IMR-90 (cell line): ENCODE measurements around the gene OR10H2. TPM values are rescaled to one million over a fixed set of nuclear protein-coding genes. Genes with fewer than 3 reads are reported as not detected.

Experiments
- ATAC-seq: fragments of 200-7000 bp; cut with Tn5 transposase; 2 replicates; pipeline ENCODE4 v1.9.1; 2020; ENCODE audit warnings: low read depth, mild to moderate bottlenecking, moderate library complexity
- BruUV-seq: library from RNA; stranded (reverse); fragments of 400-500 nt; replicated peaks from 2 replicates; lab custom pipeline; 2021; lab: Mats Ljungman, UMichigan
- CTCF ChIA-PET: fragments of 300-600 bp; formaldehyde crosslinking; extraction: SDS; loops from one replicate; lab custom pipeline; 2021; ENCODE audit warnings: antibody characterized with exemption; lab: Yijun Ruan, JAX
- POLR2A ChIA-PET: fragments of 300-600 bp; sonication (Branson Sonifier 250); formaldehyde crosslinking; loops from one replicate; lab custom pipeline; 2022; ENCODE audit warnings: antibody characterized with exemption; ENCODE audit not compliant: unreplicated experiment; lab: Charles Lee
- DNase-seq: peaks from one replicate; pipeline ENCODE4 v3.0.0; 2013
- H2AFZ ChIP-seq: replicated peaks from 2 replicates; pipeline ENCODE3; 2013; ENCODE audit warnings: low read length, mild to moderate bottlenecking; ENCODE audit not compliant: poor library complexity
- H2AK5ac ChIP-seq: 2 replicates; pipeline ENCODE4 v1.6.1; 2013; ENCODE audit warnings: low read depth, low read length, inconsistent platforms
- H2AK9ac ChIP-seq: replicated peaks from 2 replicates; pipeline ENCODE3; 2013; ENCODE audit warnings: mild to moderate bottlenecking, low read depth, low read length, moderate library complexity; ENCODE audit not compliant: poor library complexity
- H2BK120ac ChIP-seq: 2 replicates; pipeline ENCODE4 v1.6.1; 2013; ENCODE audit warnings: low read depth, low read length, inconsistent platforms
- H2BK15ac ChIP-seq: 3 replicates; pipeline ENCODE4 v1.6.1; 2013; ENCODE audit warnings: low read depth, low read length, inconsistent platforms
- H2BK20ac ChIP-seq: 2 replicates; pipeline ENCODE4 v1.6.1; 2013; ENCODE audit warnings: low read depth, mild to moderate bottlenecking, inconsistent platforms, low read length, moderate library complexity
- H2BK5ac ChIP-seq: 2 replicates; pipeline ENCODE4 v1.6.1; 2013; ENCODE audit warnings: mild to moderate bottlenecking, low read depth, low read length, inconsistent platforms; ENCODE audit not compliant: poor library complexity, severe bottlenecking
- H3K14ac ChIP-seq: replicated peaks from 2 replicates; pipeline ENCODE4 v1.6.1; 2013; ENCODE audit warnings: low read depth, low read length, inconsistent platforms
- H3K18ac ChIP-seq: 2 replicates; pipeline ENCODE4 v1.6.1; 2013; ENCODE audit warnings: low read depth, low read length, control low read depth
- H3K23ac ChIP-seq: 2 replicates; pipeline ENCODE4 v1.6.1; 2013; ENCODE audit warnings: low read depth, low read length, inconsistent platforms
- H3K27ac ChIP-seq: 2 replicates; pipeline ENCODE4 v1.5.1; 2013; ENCODE audit warnings: mild to moderate bottlenecking, control low read depth, low read length; ENCODE audit not compliant: insufficient read depth
- H3K27me3 ChIP-seq: 2 replicates; pipeline ENCODE4 v1.6.1; 2013; ENCODE audit warnings: low read length; ENCODE audit not compliant: control insufficient read depth, insufficient read depth
- H3K36me3 ChIP-seq: 2 replicates; pipeline ENCODE4 v1.6.1; 2013; ENCODE audit warnings: low read length, mixed read lengths; ENCODE audit not compliant: control insufficient read depth, insufficient read depth
- H3K4ac ChIP-seq: 2 replicates; pipeline ENCODE4 v1.6.1; 2013; ENCODE audit warnings: low read depth, low read length, inconsistent platforms
- H3K4me1 ChIP-seq: 2 replicates; pipeline ENCODE4 v1.6.1; 2013; ENCODE audit warnings: low read length, mixed read lengths; ENCODE audit not compliant: control insufficient read depth, insufficient read depth
- H3K4me2 ChIP-seq: 2 replicates; pipeline ENCODE4 v1.6.1; 2013; ENCODE audit warnings: low read depth, mild to moderate bottlenecking, control low read depth, low read length, moderate library complexity
- H3K4me3 ChIP-seq: 2 replicates; pipeline ENCODE4 v1.5.1; 2013; ENCODE audit warnings: low read depth, mild to moderate bottlenecking, control low read depth, low read length, moderate library complexity; ENCODE audit not compliant: insufficient read depth
- H3K56ac ChIP-seq: 2 replicates; pipeline ENCODE4 v1.6.1; 2013; ENCODE audit warnings: low read length, inconsistent platforms; ENCODE audit not compliant: insufficient read depth; ENCODE audit errors: extremely low read depth
- H3K79me1 ChIP-seq, 2 experiments: 2 replicates each; pipeline ENCODE4 v1.6.1; 2013; ENCODE audit warnings: low read length in 2 of 2, inconsistent platforms in 1 of 2, low read depth in 1 of 2
- H3K9ac ChIP-seq: 2 replicates; pipeline ENCODE4 v1.6.1; 2013; ENCODE audit warnings: low read depth, low read length, control low read depth
- H3K9me1 ChIP-seq: 2 replicates; pipeline ENCODE4 v1.6.1; 2013; ENCODE audit warnings: low read length, inconsistent platforms; ENCODE audit not compliant: insufficient read depth
- H3K9me3 ChIP-seq: 2 replicates; pipeline ENCODE4 v1.6.1; 2013; ENCODE audit warnings: low read length; ENCODE audit not compliant: control insufficient read depth, insufficient read depth
- H4K20me1 ChIP-seq: 2 replicates; pipeline ENCODE4 v1.6.1; 2013; ENCODE audit warnings: low read length, inconsistent platforms; ENCODE audit not compliant: insufficient read depth
- H4K5ac ChIP-seq: 2 replicates; pipeline ENCODE4 v1.6.1; 2013; ENCODE audit warnings: mild to moderate bottlenecking, low read depth, low read length, control low read depth
- H4K8ac ChIP-seq, 2 experiments: 2 replicates each; pipeline ENCODE4 v1.6.1; 2013; ENCODE audit warnings: low read depth in 2 of 2, low read length in 2 of 2, control low read depth in 1 of 2, inconsistent platforms in 1 of 2
- H4K91ac ChIP-seq: 2 replicates; pipeline ENCODE4 v1.6.1; 2013; ENCODE audit warnings: low read depth, low read length, inconsistent platforms; ENCODE audit not compliant: insufficient read depth
- BHLHE40 ChIP-seq: fragments of 150-350 bp; IDR thresholded peaks from 2 replicates; pipeline ENCODE4 v1.6.1; 2016; ENCODE audit warnings: mild to moderate bottlenecking, low read depth, low read length
- CEBPB ChIP-seq: IDR thresholded peaks from 2 replicates; pipeline ENCODE4 v1.6.1; 2012; ENCODE audit warnings: low read depth, low read length, improper control_type of control experiment
- CHD1 ChIP-seq: IDR thresholded peaks from 2 replicates; pipeline ENCODE4 v1.6.1; 2012; ENCODE audit warnings: low read depth, low read length, improper control_type of control experiment
- CTCF ChIP-seq: conservative IDR thresholded peaks from 2 replicates; pipeline ENCODE4 v1.5.1; 2012; ENCODE audit warnings: mild to moderate bottlenecking, low read depth, low read length, improper control_type of control experiment
- FOS ChIP-seq: fragments of 150-350 bp; IDR thresholded peaks from 2 replicates; pipeline ENCODE4 v1.6.1; 2016; ENCODE audit warnings: low read depth, low read length
- MAFK ChIP-seq: IDR thresholded peaks from 2 replicates; pipeline ENCODE4 v1.6.1; 2012; ENCODE audit warnings: low read depth, low read length, improper control_type of control experiment
- MAZ ChIP-seq: IDR thresholded peaks from 2 replicates; pipeline ENCODE4 v1.6.1; 2012; ENCODE audit warnings: low read depth, mild to moderate bottlenecking, low read length, improper control_type of control experiment, moderate library complexity, borderline replicate concordance
- MXI1 ChIP-seq: IDR thresholded peaks from 2 replicates; pipeline ENCODE4 v1.6.1; 2012; ENCODE audit warnings: low read depth, mild to moderate bottlenecking, low read length, moderate library complexity, borderline replicate concordance
- NFE2L2 ChIP-seq: fragments of 150-350 bp; IDR thresholded peaks from 2 replicates; pipeline ENCODE4 v1.6.1; 2016; ENCODE audit warnings: low read depth, mild to moderate bottlenecking, low read length
- POLR2A ChIP-seq: IDR thresholded peaks from 2 replicates; pipeline ENCODE4 v1.6.1; 2012; ENCODE audit warnings: mild to moderate bottlenecking, low read depth, low read length
- RAD21 ChIP-seq: IDR thresholded peaks from 2 replicates; pipeline ENCODE4 v1.6.1; 2012; ENCODE audit warnings: low read length, improper control_type of control experiment
- RCOR1 ChIP-seq: IDR thresholded peaks from 2 replicates; pipeline ENCODE4 v1.6.1; 2012; ENCODE audit warnings: mild to moderate bottlenecking, low read length, improper control_type of control experiment; ENCODE audit not compliant: insufficient replicate concordance
- RFX5 ChIP-seq: IDR thresholded peaks from 2 replicates; pipeline ENCODE4 v1.8.0; 2012; ENCODE audit warnings: low read depth, mild to moderate bottlenecking, low read length, moderate library complexity
- SMC3 ChIP-seq: fragments of 150-350 bp; IDR thresholded peaks from 2 replicates; pipeline ENCODE4 v1.6.1; 2016; ENCODE audit warnings: low read depth, mild to moderate bottlenecking, antibody characterized with exemption, low read length, moderate library complexity
- USF2 ChIP-seq: fragments of 150-350 bp; IDR thresholded peaks from 2 replicates; pipeline ENCODE4 v1.6.1; 2017; ENCODE audit warnings: mild to moderate bottlenecking, antibody characterized with exemption, low read length, low read depth
- WGBS, 2 experiments: methylation state at CpG; one replicate each; pipeline versions ENCODE4 v1.1.5 to v1.1.7; 2013; ENCODE audit warnings: missing lambda C conversion rate in 2 of 2; ENCODE audit not compliant: insufficient read length in 1 of 2; ENCODE audit errors: extremely low coverage in 2 of 2; 5-methylcytosine and 5-hydroxymethylcytosine counted together
- dilution Hi-C: fragments of 300-500 bp; cut with HindIII; formaldehyde crosslinking; loops from one replicate; pipeline ENCODE4 v1.14.3; 2018; ENCODE audit warnings: low sequenced_read_pairs; ENCODE audit not compliant: unreplicated experiment
- in situ Hi-C: fragments of 300-500 bp; cut with MboI; formaldehyde crosslinking; loops from 3 replicates; pipeline ENCODE4 v1.14.3; 2019; ENCODE audit warnings: low sequenced_read_pairs, inconsistent platforms, mixed read lengths
- intact Hi-C: fragments of 100-400 bp; cut with micrococcal nuclease; formaldehyde crosslinking; loops from 2 replicates; pipeline ENCODE4 v1.10.0; 2022
- polyA plus RNA-seq, 3 experiments: library from polyadenylated mRNA; depleted of rRNA; stranded (reverse); fragments of >200 nt; gene quantifications; 2 replicates each; pipeline ENCODE4 v1.2.3, GENCODE V29; 2012; ENCODE audit warnings: low replicate concordance in 1 of 3
- total RNA-seq: library from RNA; depleted of rRNA; stranded (reverse); fragments of >200 nt; gene quantifications from 2 replicates; pipeline ENCODE4 v1.2.3, GENCODE V29; 2012
- TF ChIP-seq, protein P1 (sequence below): fragments of 150-350 bp; IDR thresholded peaks from 2 replicates; pipeline ENCODE4 v1.6.1; 2016; ENCODE audit warnings: low read depth, mild to moderate bottlenecking, low read length, moderate library complexity, borderline replicate concordance

The OR10H2 gene
- total and polyA plus RNA-seq, 2 of the 4 experiments (the other 2 are of a cell fraction): not detected

DNA sequence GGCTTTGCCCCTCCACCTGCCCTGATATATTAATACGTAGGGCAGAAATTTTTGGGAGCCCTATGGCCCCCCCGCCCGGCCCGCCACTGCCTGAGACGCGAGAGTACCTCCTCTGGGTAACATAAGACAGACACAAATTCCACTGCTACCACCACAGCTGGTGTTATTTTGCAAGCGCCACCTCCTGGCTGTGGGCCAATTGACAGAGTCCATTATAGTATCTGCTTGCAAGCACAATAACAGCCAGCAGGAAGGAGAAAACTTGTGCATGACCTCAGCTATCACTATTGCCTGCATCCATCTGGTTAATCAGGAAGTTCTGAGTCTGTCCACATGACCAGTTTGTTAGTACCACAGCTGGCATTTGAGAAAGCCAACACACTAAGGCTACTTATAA is 25.3 kb upstream of the OR10H2 start:
- in situ Hi-C loops (no loop called here), dilution Hi-C loops (no loop called here), intact Hi-C loops (no loop called here)
- Histone ChIP-seq H2AFZ (no peak overlapping the region), H2BK15ac (no peak overlapping the region), H2BK5ac (no peak overlapping the region), H3K9ac (no peak overlapping the region), H4K5ac (no peak overlapping the region), H2BK20ac (no peak overlapping the region), H2AK5ac (no peak overlapping the region), H3K4me1 (no peaks in the 10 kb centered on the region), H3K79me1 (no peaks in the 10 kb centered on the region), H3K36me3 (no peaks in the 10 kb centered on the region), H3K27ac (no peak overlapping the region), H4K20me1 (no peaks in the 10 kb centered on the region), H3K23ac (no peak overlapping the region), H2AK9ac (no peak overlapping the region), H3K4me2 (no peak overlapping the region), H4K91ac (no peak overlapping the region), H3K9me3 (peaks cover 14% of the 10 kb centered on the region; the same call in 1 of the 2 replicates), H2BK120ac (no peak overlapping the region), H3K18ac (no peak overlapping the region), H3K14ac (no peak overlapping the region), H4K8ac (no peak overlapping the region), H3K4ac (no peak overlapping the region), H3K27me3 (no peaks in the 10 kb centered on the region), H3K56ac (no peak overlapping the region), H3K4me3 (no peak overlapping the region), H3K9me1 (no peaks in the 10 kb centered on the region)
- TF ChIP-seq RFX5 (no peak), RCOR1 (no peak), USF2 (no peak), SMC3 (no peak), MXI1 (no peak), FOS (no peak), NFE2L2 (no peak), CHD1 (no peak), CTCF (no peak), RAD21 (no peak), POLR2A (no peak), BHLHE40 (no peak), CEBPB (no peak), MAZ (no peak), MAFK (no peak)
- TF ChIP-seq, protein P1, sequence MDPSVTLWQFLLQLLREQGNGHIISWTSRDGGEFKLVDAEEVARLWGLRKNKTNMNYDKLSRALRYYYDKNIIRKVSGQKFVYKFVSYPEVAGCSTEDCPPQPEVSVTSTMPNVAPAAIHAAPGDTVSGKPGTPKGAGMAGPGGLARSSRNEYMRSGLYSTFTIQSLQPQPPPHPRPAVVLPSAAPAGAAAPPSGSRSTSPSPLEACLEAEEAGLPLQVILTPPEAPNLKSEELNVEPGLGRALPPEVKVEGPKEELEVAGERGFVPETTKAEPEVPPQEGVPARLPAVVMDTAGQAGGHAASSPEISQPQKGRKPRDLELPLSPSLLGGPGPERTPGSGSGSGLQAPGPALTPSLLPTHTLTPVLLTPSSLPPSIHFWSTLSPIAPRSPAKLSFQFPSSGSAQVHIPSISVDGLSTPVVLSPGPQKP: no peak
- ATAC-seq (no peak), DNase-seq (no peak)
- ChIA-PET POLR2A (no interaction called here), CTCF (no interaction called here)
- WGBS, 2 experiments: no CpG with 5 or more reads among the region's 7 CpGs
- no TSS peak for BruUV-seq
